ENCODE data around the gene DGKE.

DGKE gene

DNA sequence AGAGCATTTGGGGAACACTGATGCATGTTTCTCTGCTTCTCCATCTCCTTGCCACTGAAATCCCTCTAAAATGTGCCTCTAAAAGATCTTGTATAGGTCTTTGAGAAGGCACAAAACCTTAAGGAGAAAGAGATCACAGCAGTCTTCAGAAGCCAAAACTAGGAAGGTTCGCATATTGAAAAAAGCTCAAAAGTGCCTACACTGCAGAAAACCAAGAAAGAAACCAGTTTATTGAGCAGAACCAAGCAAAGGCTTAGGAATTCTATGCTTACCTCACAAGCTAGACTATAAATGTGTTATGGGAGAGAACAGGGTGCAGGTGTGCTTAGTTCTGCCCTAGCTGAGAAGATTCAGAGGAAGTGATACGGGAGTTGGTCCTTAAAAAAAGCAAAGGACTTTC lies 16.6 kb downstream of the DGKE start:
- DNase-seq (ENCODE audit: low read depth) = no peak

DNA sequence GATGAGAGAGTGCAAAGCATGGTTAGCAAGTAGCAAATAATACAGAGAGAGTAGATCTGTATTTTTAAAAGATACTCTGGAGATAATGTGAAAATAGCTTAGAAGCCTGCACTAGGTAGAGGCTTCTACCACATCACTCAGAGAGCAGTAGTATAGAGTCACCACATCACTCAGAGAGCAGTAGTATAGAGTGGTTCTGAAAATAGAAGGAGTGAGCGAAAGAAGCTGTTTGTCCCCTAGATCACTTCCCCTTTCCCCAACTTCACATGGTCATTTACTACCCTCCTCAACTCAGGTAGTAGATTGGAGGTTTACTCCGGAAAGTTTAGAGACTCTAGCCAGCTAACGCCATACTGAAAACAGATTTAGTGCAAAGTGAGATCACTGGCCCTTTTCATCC lies 17.1 kb downstream of the DGKE start:
- no peak for DNase-seq (ENCODE audit: low read depth)

DNA sequence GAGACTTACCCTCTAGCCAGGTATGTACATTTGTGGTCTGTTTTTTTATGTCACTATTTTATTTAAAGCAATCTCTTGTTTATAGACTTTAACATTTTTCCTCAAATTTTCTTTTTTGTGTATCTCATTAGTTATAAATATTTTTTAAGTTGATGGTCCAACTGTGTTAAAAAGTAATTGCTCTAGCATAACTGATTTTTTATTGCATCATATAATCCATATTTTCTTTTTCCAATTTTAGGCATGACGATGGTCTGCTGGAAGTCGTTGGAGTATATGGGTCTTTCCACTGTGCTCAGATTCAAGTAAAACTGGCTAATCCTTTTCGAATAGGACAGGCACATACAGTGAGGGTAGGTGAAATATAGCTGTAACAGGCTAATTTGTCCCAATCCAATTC lies 27.9 kb downstream of the DGKE start:
- DNase-seq (ENCODE audit: low read depth) = no peak

DNA sequence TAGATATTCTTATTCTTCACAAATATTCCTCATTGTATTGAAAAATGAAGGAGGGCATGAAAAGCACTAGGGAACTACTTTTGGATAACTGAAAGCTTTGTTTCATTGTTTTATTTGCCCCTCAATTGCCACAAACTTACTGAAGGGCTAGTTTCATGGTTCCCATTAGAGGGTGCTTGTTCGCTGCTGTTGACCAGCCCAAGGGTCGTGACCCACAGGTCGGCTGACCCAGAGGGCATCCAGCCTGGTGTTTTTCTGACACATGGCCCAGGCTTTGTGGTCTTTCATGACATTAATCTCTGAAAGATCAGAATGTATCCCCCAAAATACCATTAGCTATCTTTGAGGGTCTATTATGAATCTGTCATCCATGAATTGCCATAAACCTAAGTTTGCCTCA lies 30.0 kb downstream of the DGKE start:
- DNase-seq (ENCODE audit: low read depth) = no peak

DNA sequence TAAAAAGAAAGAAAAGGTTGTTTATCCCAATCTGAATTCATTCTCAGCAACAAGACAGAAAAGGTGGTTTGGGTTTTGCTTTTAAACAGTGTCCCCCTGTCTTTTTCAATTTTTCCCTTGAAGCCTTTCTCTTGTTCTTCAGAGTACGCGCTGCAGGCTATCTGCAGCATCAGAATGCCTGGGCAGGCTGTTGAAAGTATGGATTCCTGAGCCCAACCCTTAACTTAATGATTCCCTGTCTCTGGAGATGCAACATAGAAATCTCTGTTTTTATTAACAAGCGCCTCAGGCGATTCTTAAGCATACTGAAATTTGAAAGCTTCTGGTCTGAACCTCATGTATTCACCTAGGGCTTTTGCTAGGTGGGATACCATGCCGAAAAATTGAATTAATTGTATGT lies 32.1 kb downstream of the DGKE start:
- no peak for DNase-seq (ENCODE audit: low read depth)

DNA sequence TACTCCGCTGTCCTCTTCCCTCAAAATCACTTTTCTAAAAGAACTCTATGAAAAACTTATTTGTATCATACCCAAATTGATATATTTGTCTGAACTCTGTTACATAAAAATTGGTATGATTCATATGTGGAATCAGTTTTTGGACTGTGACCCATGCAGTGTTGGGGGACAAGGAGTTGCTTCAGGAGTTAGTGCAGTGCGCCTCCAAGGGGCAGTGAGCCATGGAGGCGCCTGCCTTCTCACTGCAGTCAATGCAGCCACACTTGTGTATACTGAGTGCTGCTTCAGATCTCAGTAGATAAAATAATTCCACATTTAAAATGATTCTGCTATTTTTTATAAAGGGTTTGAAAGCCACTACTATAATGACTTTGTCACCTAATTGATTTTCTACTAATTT lies 32.5 kb downstream of the DGKE start:
- DNase-seq (ENCODE audit: low read depth) = no peak

DNA sequence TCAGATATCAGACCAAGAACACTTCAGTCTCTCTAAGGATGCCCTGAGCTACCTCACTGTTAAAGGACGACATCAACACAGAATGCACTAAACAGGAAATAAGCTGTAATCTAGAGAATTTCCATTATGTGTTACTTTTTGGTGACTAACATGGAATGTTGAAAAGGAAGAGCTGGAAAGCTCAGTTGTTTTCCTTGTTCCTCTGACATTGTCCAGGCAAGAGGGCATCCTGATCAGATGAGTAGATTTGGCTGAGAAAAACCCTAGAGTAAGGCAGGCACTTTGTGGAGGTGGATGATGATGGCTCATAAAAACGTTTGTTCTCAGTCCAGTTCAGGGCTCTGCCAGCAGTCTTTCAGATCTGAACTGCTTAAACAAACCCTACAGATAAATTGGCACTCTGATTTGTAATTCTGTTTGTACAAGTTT lies 34.0 kb downstream of the DGKE start:
- no peak for DNase-seq (ENCODE audit: low read depth)

DNA sequence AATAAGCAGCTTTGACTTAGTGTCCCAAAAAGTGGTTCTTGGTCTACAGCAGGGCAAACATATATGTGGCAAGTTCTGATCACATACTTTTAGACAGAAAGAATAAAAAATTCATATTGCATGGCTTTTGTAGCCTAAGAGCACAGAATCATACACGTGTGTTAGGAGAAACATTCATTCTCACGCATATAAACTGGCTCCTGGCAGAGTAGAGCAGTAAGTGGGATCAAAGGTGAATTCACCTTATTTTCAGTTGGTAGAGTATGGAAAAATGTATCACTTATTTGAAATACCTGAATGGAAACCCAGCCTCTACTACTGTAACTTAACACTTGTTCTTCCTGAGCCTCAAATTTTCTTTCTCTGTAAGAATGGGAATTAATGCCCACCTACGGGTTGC lies 34.8 kb downstream of the DGKE start:
- DNase-seq (ENCODE audit: low read depth) = no peak

DNA sequence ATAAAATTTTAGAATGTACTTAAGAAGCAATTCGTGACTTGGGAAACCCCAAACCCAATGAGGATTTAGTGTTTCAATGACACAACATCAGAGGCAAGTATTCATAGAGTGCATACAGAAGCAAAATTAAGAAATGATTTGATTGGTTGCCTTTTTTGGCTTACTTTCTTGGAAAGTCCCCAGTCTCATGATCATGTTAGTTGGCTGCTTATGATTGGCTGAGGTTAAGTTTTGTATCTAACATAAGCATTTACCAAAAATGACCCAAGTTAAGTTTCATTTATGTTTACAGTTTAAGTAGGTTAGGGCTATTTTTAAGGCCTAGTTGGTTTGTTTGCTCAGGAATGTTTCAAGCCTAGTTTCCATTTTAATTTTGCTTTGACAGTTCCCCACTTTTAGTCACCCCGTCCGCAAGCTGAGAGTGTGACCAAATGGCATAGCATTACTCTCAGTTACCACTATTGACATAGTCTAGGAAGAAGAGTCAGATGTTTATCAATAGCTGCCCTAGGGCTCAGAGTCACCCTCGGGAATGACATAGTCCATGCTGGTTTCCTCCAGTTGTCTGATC lies 36.2 kb downstream of the DGKE start:
- no peak for DNase-seq (ENCODE audit: low read depth)

DNA sequence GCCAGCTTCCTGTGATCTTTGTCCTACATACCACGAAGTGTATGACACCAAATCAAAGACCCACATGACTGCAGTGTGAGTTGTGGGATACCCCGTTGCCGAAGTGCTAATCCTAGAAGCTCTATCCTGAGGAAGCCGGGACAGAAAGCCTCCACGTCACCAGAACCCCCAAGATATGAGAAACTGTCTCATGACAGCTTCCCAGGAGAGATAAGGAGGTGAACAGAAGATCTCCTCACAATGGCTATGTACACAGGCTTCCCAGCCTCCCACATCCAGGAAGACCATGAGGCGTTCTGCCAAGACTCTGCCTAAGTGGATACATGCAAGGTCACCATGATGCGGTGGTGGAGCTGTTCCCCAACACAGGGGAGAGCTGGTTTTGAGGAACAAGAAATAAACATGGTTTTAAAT lies 42.8 kb downstream of the DGKE start:
- no peak for DNase-seq (ENCODE audit: low read depth)

DNA sequence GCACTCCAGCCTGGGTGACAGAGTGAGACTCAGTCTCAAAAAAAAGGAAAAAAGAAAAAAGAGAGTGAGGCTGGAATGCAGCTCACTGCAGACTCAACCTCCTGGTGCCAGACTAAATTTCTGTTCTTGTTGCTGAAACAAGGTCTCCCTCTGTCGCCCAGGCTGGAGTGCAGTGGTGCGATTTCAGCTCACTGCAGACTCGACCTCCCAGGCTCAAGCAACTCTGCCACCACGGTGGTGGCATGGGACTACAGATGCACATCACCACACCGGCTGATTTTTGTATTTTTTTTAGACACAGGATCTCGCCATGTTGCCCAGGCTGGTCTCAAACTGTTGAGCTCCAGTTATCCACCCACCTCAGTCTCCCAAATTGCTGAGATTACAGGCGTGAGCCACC lies 45.3 kb downstream of the DGKE start:
- no peak for DNase-seq (ENCODE audit: low read depth)

DNA sequence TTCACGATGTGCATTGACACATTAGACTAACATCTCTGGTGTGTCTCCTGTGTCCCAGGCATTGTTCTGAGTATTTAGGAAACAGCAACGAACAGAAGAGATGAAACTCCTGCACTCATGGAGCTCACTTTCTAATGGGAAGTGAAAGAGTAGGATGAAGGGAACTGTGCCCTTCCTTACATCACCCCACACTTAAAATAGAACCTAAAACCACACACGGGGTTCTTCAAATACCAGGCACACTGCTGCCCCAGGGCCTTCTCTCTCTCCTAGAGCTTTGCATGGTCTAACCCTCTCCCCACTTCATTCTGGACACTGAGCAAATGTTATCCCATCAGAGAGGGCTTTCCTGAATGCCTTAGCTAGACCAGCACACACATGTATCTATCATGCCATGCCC lies 46.2 kb downstream of the DGKE start:
- DNase-seq (ENCODE audit: low read depth) = no peak

DNA sequence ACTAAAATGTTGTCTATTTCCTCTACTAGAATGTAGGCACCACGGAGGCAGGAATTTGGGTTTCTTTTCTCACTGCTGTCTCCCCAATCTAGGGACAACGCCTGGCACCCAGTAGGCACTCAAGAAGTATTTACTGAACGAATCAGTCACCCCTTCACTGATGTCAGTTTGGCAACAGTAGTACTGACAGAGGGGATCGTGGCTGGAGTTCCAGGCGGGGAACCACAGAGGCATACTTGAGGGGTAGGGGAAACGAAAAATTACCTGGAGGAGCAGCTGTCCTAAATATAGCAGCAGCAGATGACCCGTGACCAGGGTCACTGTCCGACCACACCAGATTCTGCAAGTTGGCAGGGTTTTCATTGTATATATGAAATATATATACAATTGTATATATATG lies 46.6 kb downstream of the DGKE start:
- no peak for DNase-seq (ENCODE audit: low read depth)

DNA sequence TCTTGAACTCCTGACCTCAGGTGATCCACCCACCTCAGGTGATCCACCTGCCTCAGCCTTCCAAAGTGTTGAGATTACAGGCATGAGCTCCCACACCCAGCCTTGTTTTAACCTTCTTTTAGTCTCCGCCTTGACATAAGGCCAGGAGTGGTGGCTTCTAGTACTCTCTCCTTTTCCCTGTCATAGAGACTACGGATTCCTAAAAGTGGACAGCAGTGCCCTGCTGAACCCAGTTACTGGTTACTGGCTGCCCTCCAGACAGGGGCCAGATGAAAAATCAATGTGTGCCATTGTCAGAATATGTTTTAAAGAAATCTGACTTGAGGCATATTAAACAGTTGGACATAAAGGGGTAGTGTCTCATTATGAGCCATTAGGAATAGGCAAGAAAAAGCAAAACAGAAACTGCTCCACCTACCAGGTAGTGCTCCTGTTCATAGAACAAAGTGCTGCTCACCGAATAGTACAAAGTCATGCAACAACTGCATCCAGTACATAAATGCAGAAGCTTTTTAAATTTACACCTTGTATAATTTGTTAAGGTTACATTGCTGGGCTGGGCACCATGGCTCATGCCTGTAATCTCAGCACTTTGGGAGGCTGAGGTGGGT lies 47.8 kb downstream of the DGKE start:
- DNase-seq (ENCODE audit: low read depth) = no peak

DNA sequence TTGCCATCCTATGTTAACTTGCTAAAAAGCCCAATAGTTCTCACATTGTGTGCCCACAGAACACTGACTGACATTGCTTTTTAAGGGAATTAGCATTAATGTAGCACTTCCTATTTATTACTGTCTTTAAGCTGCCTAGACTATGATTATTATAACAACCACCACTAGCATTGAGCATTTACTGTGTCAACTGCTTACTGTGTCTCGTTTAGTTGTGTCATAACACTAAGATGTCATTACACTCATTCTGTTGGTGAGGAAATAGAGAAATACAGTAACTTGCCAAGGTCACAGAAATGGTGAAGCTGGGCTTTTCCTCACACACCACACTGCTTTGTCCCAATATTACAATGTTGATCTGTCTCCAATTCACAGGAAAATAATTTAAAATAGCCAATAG lies 49.7 kb downstream of the DGKE start:
- DNase-seq (ENCODE audit: low read depth) = no peak

DNA sequence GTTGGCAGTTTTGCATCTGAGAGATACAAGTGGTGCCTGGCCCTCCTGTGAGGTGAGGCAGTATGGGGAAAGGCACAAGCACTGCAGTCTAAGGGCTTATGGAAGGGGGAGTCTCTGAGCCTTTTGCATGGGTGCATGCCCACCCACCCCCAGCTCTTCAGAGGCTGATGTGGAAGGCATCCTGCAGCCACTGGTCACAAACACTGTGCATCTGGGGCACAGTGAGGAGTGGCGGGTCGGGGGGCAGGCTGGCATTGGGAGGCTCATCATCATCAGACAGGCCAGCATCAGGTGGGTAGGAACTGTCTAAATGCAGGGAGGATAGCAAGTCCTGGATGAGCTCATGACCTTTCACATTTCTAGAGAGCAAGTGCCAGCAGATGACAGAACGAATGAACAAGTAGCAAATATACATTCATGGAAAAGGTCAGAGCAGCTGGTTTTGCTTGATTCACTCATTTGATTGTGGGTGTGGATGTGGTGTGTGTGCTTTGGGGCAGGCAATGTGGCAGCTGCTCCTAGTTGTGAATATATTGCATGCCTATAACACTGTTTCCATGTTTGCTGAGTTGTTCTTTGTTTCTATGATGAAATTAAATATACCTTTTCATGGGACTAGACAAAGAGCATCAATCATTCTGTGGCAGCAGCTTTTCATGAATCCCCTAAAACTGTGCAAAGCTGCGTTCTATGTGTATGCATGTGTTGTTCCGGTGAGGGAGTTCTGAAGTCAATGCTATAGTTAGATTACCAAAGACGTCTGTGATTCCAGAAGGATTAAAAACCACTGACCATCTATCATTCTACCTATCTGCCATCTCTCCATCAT lies 50.7 kb downstream of the DGKE start:
- DNase-seq (ENCODE audit: low read depth) = no peak

DNA sequence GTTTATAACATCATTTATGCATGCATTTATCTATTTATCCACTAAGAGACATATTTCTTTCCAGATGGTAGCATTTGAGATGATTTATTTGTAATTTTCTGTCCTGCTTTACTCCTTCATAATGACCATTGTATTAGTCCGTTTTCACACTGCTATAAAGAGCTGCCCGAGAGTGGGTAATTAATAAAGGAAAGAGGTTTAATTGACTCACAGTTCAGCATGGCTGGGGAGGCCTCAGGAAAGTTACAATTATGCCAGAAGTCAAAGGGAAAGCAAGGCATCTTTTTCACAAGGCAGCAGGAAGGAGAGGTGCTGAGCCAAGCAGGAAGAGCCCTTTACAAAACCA lies 51.3 kb downstream of the DGKE start:
- no peak for DNase-seq (ENCODE audit: low read depth)

DNA sequence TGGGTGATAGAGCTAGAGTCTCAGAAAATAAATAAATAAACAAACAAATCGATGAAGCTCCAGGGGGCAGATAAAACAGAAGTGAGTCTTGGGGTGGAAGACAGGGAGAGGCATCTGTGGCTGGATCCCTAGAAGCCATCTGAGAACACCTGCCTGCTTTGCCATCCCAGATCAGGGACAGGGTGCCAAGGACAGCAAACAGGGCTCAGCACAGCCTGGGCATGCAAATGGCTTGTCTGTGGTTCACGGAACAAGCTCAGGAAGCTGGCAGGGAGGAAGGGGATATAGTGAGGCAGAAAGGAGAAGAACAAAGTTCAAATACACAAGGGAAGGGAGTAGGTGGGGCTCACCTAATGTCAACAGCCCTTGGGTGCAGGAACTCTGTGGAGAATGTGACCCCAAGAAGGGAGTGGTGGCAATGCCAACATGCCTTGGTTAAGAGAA lies 52.4 kb downstream of the DGKE start:
- DNase-seq (ENCODE audit: low read depth) = no peak

DNA sequence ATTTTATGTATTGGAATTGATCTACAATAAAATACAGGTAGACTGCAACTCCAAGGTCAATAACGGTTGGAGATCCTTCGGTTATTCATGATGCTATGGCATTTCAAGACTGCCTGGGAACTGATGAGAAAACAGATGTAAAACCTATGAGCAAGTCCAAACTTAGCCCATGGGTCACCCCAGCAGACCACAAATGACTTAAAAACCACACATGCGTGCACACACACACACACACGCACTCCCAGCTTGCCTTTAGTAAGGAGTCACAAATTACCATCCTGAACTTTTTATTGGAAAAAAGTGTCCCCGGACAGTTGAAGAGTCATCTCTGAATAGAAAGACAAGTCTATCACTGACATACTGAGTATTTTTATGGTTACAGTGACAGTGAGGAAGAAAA lies 53.2 kb downstream of the DGKE start:
- DNase-seq (ENCODE audit: low read depth) = no peak

DNA sequence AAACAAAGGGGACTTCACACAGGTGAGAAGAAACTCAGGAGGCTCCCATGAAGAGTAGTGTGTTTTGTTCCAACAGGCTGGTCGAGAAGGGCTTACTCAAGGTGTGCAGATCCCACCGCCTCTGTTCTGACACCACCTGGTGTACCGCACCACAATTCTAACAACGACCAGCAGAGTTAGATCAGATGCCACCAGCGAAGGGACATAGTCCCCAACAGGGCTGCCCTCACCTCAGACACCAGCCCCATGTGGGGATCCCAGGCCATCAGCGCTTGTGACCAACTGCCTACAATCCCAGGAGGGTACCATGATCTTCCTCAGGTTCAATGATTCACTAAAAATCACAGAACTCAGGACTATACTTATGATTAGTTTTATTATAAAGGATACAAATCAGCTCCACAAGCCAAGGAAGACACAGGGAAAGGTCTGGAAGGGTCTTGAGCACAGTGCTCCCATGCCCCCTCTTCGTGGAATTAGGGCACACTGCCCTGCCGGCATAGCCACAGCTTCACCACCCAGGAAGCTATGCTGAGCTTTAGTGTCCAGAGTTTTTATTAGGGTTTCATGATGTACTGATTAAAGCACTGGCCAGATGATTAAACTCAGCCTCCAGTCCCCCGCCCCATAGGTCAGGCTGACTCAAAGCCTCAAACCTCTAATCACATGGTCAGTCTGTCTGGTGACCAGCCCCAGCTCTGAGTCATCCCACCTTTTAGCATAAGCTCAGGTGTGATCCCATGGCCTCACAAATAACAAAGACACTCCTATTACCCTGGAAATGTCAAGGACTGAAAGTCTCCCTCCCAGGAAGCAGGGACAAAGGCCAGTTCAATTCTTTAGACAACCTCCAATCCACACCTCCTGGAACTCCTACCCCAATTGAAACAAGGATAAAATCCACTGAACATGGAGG lies 53.9 kb downstream of the DGKE start:
- no peak for DNase-seq (ENCODE audit: low read depth)

DNA sequence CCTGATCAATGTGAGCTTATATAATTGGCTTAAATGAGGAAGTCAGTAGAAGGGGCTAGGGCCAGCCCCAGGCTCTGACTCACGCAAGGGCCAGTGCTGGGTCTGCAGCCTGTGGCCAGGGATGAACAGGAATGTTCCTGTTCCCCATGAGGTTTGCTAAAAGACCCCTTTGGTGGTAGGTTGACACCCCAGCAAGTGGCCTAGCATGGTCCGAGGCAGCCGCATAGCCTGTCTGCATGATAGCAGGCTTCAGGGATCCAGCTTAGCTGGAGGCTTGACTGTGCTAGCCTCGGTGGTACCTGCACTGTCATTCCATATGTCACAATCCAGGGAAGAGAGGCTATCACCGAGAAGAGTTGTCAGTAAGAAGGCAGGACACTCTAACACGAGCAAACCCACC lies 56.4 kb downstream of the DGKE start:
- DNase-seq (ENCODE audit: low read depth) = no peak

DNA sequence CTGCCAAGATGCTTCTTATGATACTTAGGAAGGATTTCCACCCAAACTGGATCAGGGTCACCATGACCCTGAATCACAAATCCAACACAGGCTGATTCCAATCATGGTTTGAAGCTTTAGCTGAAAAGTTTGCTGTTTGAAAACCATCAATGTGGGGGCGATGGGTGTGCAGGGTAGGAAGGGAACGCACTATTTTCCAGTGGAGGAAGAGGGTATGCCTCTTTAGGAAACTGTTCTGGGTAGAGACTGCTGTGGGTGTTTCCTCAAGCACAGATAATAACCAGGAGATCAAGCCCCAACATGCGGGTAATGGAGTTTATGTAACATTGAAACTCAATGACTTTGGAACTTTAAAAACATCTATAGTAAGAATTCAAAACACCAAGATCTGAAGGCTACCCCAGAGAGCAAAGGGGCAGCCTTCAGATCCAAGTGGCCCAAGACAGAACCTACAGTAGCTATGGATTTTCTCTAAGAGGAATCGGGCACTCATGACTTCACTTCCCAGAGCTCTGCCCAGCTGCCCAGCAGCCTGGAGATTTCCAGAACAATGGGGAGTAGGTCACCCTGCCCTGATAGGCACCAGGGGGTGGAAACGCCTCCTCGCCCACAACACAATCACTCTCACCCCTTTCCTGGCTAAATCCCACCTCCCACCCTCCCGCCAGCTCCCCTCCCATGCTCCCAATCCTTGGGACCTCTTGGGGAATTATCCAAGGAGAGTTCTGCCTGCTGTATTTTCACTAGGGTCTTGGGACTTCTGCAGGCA lies 57.1 kb downstream of the DGKE start:
- no peak for DNase-seq (ENCODE audit: low read depth)

Data from activated T-cell treated with anti-CD3 and anti-CD28 coated beads for 24 hours (primary cell).